Measurements from ENCODE around the gene MAPKBP1. TPM values are rescaled to one million over a fixed set of nuclear protein-coding genes. Genes with fewer than 3 reads are reported as not detected.
A peak's percentile ranks its signal among the peaks of the same experiment; 100 is the strongest.
"Not testable (repeated sequence)": the region's sequence is repeated elsewhere in the genome, so short reads cannot be mapped to it uniquely, and the experiment has no call there.

The MAPKBP1 gene
- total RNA-seq, 2 donors from 2014 or later, result 9.0 to 14.6 TPM

DNA sequence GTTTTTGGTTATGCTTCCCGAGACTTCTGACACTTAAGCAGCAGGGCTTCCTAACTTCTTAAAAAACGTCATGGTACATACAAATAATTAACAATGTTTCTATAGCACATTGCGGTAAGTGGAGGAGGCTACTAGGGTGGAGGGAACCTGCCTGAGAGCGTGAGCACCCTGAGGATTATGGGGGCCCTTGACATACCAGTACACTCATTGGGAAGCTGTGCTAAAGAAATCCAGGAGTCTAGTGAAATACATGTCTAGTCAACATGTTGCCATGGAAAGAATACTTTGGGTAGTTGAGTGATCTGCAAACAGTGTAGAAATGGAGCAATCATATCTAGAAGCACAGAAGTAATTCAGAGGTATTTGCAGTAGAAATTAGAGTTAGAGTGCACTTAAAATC, 39.2 kb upstream of the MAPKBP1 start:
- Histone ChIP-seq H3K4me3 (no peak overlapping the region), H3K36me3 (peaks cover 10% of the 10 kb centered on the region), H3K9ac (ENCODE audit: low read depth in 2 of 2, low read length in 2 of 2) (no peak overlapping the region), H3K27me3 (no peaks in the 10 kb centered on the region), H3K4me1 (no peaks in the 10 kb centered on the region), H3K27ac (no peak overlapping the region), H3K9me3 (no peaks in the 10 kb centered on the region)
- intact Hi-C loops (cut with DNase I), result no loop called here
- TF ChIP-seq CTCF (IDR thresholded peaks at IDR 0.05), result no peak
- no peak for DNase-seq

DNA sequence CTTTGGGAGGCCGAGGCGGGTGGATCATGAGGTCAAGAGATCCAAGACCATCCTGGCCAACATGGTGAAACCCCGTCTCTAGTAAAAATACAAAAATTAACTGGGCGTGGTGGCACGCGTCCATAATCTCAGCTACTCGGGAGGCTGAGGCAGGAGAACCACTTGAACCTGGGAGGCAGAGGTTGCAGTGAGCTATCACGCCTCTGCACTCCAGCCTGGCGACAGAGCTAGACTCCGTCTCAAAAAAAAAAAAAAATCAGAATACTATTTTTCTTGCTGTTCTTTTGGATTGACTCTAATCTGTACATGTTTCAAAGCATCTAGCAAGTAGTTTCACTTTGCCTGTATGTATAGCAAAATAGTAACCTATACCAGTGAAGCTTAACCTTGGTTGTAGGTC, 38.8 kb upstream of the MAPKBP1 start:
- H3K36me3 ChIP-seq, DNase-seq: not testable (repeated sequence)

GRCh38 chr15:41746802-41747201, 27.5 kb upstream of the MAPKBP1 start:
- intact Hi-C loops (cut with DNase I), result no loop called here
- DNase-seq, result no peak
- Histone ChIP-seq H3K27ac (no peak overlapping the region), H3K4me3 (no peak overlapping the region), H3K27me3 (no peaks in the 10 kb centered on the region), H3K9ac (ENCODE audit: low read depth in 2 of 2, low read length in 2 of 2) (no peak overlapping the region), H3K9me3 (no peaks in the 10 kb centered on the region), H3K36me3 (no peaks in the 10 kb centered on the region), H3K4me1 (no peaks in the 10 kb centered on the region)
- TF ChIP-seq CTCF (IDR thresholded peaks at IDR 0.05), result no peak

More for the DNA sequence above, 38.8 kb upstream of the MAPKBP1 start:
- H3K27ac ChIP-seq; H3K4me1 ChIP-seq; intact Hi-C loops (cut with DNase I); H3K4me3 ChIP-seq; H3K9me3 ChIP-seq; H3K27me3 ChIP-seq; H3K9ac ChIP-seq (ENCODE audit: low read depth in 2 of 2, low read length in 2 of 2): not testable (repeated sequence)

- no peaks in the 10 kb centered on the region for H3K27me3 ChIP-seq
- TF ChIP-seq CTCF (IDR thresholded peaks at IDR 0.05), result no peak
- intact Hi-C loops (cut with DNase I), result no loop called here
- DNase-seq, result no peak
- no peaks in the 10 kb centered on the region for H3K4me1 ChIP-seq
- no peak overlapping the region for H3K27ac ChIP-seq
- no peak overlapping the region for H3K4me3 ChIP-seq
- H3K36me3 ChIP-seq, result no peaks in the 10 kb centered on the region
- no peak overlapping the region for H3K9ac ChIP-seq (ENCODE audit: low read depth in 2 of 2, low read length in 2 of 2)
- H3K9me3 ChIP-seq, result no peaks in the 10 kb centered on the region
Measured at GRCh38 chr15:41756198-41756597, 18.1 kb upstream of the MAPKBP1 start.

GRCh38 chr15:41772720-41773331, 1.5 kb upstream of the MAPKBP1 start:
- peak; percentile 48 for DNase-seq

More at GRCh38 chr15:41772720-41773331, 1.5 kb upstream of the MAPKBP1 start:
- Histone ChIP-seq H3K9ac (ENCODE audit: low read depth in 2 of 2, low read length in 2 of 2) (no peak overlapping the region), H3K27ac (no peak overlapping the region), H3K4me1 (peaks cover 11% of the 10 kb centered on the region), H3K27me3 (no peaks in the 10 kb centered on the region), H3K9me3 (no peaks in the 10 kb centered on the region), H3K36me3 (no peaks in the 10 kb centered on the region), H3K4me3 (no peak overlapping the region)
- intact Hi-C loops (cut with DNase I), result loop anchor here (5.0 kb wide), 2 partner anchors 39 to 129 kb away; no protein-coding TSS in a partner anchor
- TF ChIP-seq CTCF (IDR thresholded peaks at IDR 0.05), result peak; percentile 65
